NCI-H1930 (cell line): ENCODE data around the gene ADH1B.
"Not testable (repeated sequence)": the region's sequence is repeated elsewhere in the genome, so short reads cannot be mapped to it uniquely, and the experiment has no call there.

Experiments used
- DNase-seq, 2 experiments: peaks; one replicate each; lab custom pipeline; 2025; lab: John Stamatoyannopoulos, UW

ADH1B gene

GRCh38 chr4:99323756-99324155, 2.6 kb upstream of the ADH1B start:
- no peak for DNase-seq

GRCh38 chr4:99317811-99318210, 3.4 kb downstream of the ADH1B start:
- DNase-seq = not testable (repeated sequence)

- DNase-seq = no peak
These were observed 3.8 kb downstream of the ADH1B start for GRCh38 chr4:99317354-99317753.

GRCh38 chr4:99315839-99316238, 5.4 kb downstream of the ADH1B start:
- DNase-seq = no peak

- DNase-seq = no peak
These were observed 7.0 kb downstream of the ADH1B start for GRCh38 chr4:99314211-99314610.

GRCh38 chr4:99310389-99310788, 10.8 kb downstream of the ADH1B start:
- no peak for DNase-seq

GRCh38 chr4:99305638-99306400, 15.4 kb downstream of the ADH1B start:
- DNase-seq = no peak

- DNase-seq = no peak
These were observed 19.6 kb downstream of the ADH1B start for GRCh38 chr4:99301376-99302164.

GRCh38 chr4:99300934-99301333, 20.3 kb downstream of the ADH1B start:
- no peak for DNase-seq

- no peak for DNase-seq
These were observed 27.8 kb downstream of the ADH1B start for GRCh38 chr4:99293357-99293756.

- DNase-seq = no peak
These were observed 30.1 kb downstream of the ADH1B start, which contains the start of gene ADH1A for GRCh38 chr4:99290848-99291786. TSS of gene ADH1A (minus strand) at chr4:99290985. CDS start at chr4:99290914, 71 bp downstream.

- DNase-seq = no peak
These were observed 35.8 kb downstream of the ADH1B start for GRCh38 chr4:99285387-99285786.

- DNase-seq = no peak
These were observed 38.5 kb downstream of the ADH1B start for GRCh38 chr4:99282731-99283130.

- DNase-seq = no peak
These were observed 39.9 kb downstream of the ADH1B start for GRCh38 chr4:99281261-99281660.

GRCh38 chr4:99276417-99276816, 44.8 kb downstream of the ADH1B start:
- no peak for DNase-seq

- DNase-seq = no peak
These were observed 45.3 kb downstream of the ADH1B start for GRCh38 chr4:99275885-99276284.

GRCh38 chr4:99275050-99275449, 46.2 kb downstream of the ADH1B start:
- DNase-seq = no peak

GRCh38 chr4:99273704-99274103, 47.5 kb downstream of the ADH1B start:
- no peak for DNase-seq

GRCh38 chr4:99264927-99265326, 56.3 kb downstream of the ADH1B start:
- no peak for DNase-seq
